ENCODE measurements around the gene SDCBP2. TPM values are rescaled to one million over a fixed set of nuclear protein-coding genes. Genes with fewer than 3 reads are reported as not detected.

The SDCBP2 gene
- total and polyA plus RNA-seq, 2 experiments from 2014 or later = 4.2 to 5.5 TPM

- no peaks in the 10 kb centered on the region for H3K27me3 ChIP-seq (replicated peaks; ENCODE audit: insufficient read depth)
- H3K9me3 ChIP-seq (ENCODE audit: low read depth) = no peaks in the 10 kb centered on the region
- H3K9ac ChIP-seq = peak overlapping the region; percentile 100
- H3K4me1 ChIP-seq (ENCODE audit: insufficient read depth) = peaks cover 57% of the 10 kb centered on the region
- peak overlapping the region; percentile 92 for H3K4me2 ChIP-seq (ENCODE audit: unreplicated experiment)
- H4K20me1 ChIP-seq (ENCODE audit: insufficient read depth) = no peaks in the 10 kb centered on the region
- WGBS, 2 experiments (ENCODE audit: low coverage in 1 of 2, low lambda C conversion rate in 2 of 2, missing lambda C conversion rate in 2 of 2) = 71% methylated on average over 12 of the region's 12 CpGs
- DNase-seq = no peak
- H3K9me2 ChIP-seq (ENCODE audit: insufficient read depth) = no peaks in the 10 kb centered on the region
- peak overlapping the region; percentile 71; the same call in 1 of the 2 replicates for H2AFZ ChIP-seq
- TF ChIP-seq EZH2phosphoT487 (IDR thresholded peaks at IDR 0.05; ENCODE audit: insufficient read depth, low read depth) (no peak), EZH2 (IDR thresholded peaks at IDR 0.05; ENCODE audit: insufficient read depth, poor library complexity, severe bottlenecking) (no peak)
- in situ Hi-C loops (cut with MboI) = no loop called here
- no peaks in the 10 kb centered on the region for H3K36me3 ChIP-seq (ENCODE audit: low read depth)
- peak overlapping the region; percentile 95; the same call in 1 of the 2 replicates for H3K4me3 ChIP-seq
- H3K27ac ChIP-seq = peak overlapping the region; percentile 100
- H3K79me2 ChIP-seq (ENCODE audit: insufficient read depth) = peaks cover 23% of the 10 kb centered on the region
- peaks cover 58% of the 10 kb centered on the region for H3F3A ChIP-seq (ENCODE audit: insufficient read depth)
Measured at GRCh38 chr20:1323830-1324597, 4.9 kb downstream of the SDCBP2 start.

- 32 to 40% methylated on average over 6 of the region's 6 CpGs for whole genome bisulfite sequencing, 2 experiments (ENCODE audit: low coverage in 1 of 2, low lambda C conversion rate in 2 of 2, missing lambda C conversion rate in 2 of 2)
- H3K9me3 ChIP-seq (ENCODE audit: low read depth) = no peaks in the 10 kb centered on the region
- peaks cover 53% of the 10 kb centered on the region for H3K4me1 ChIP-seq (ENCODE audit: insufficient read depth)
- peak overlapping the region; percentile 75 for H3K4me2 ChIP-seq (ENCODE audit: unreplicated experiment)
- H4K20me1 ChIP-seq (ENCODE audit: insufficient read depth) = no peaks in the 10 kb centered on the region
- H2AFZ ChIP-seq = peak overlapping the region; percentile 71
- H3K9me2 ChIP-seq (ENCODE audit: insufficient read depth) = no peaks in the 10 kb centered on the region
- peaks cover 15% of the 10 kb centered on the region for H3K79me2 ChIP-seq (ENCODE audit: insufficient read depth)
- H3K27ac ChIP-seq = peak overlapping the region; percentile 100
- DNase-seq = peak; percentile 74
- in situ Hi-C loops (cut with MboI) = no loop called here
- TF ChIP-seq EZH2phosphoT487 (IDR thresholded peaks at IDR 0.05; ENCODE audit: insufficient read depth, low read depth) = no peak
- no peak for TF ChIP-seq EZH2 (IDR thresholded peaks at IDR 0.05; ENCODE audit: insufficient read depth, poor library complexity, severe bottlenecking)
- peaks cover 52% of the 10 kb centered on the region for H3F3A ChIP-seq (ENCODE audit: insufficient read depth)
- peak overlapping the region; percentile 100 for H3K9ac ChIP-seq
- H3K27me3 ChIP-seq (replicated peaks; ENCODE audit: insufficient read depth) = no peaks in the 10 kb centered on the region
- peak overlapping the region; percentile 44 for H3K4me3 ChIP-seq
- no peaks in the 10 kb centered on the region for H3K36me3 ChIP-seq (ENCODE audit: low read depth)
Measured at GRCh38 chr20:1323256-1323655, 5.7 kb downstream of the SDCBP2 start.

- Histone ChIP-seq H3K27ac (peak overlapping the region; percentile 100), H3K79me2 (ENCODE audit: insufficient read depth) (peaks cover 10% of the 10 kb centered on the region), H3K9me2 (ENCODE audit: insufficient read depth) (no peaks in the 10 kb centered on the region), H3K36me3 (ENCODE audit: low read depth) (no peaks in the 10 kb centered on the region), H3K4me2 (ENCODE audit: unreplicated experiment) (peak overlapping the region; percentile 75), H3K9ac (peak overlapping the region; percentile 100), H2AFZ (peak overlapping the region; percentile 71), H3K4me3 (peak overlapping the region; percentile 44), H3K9me3 (ENCODE audit: low read depth) (no peaks in the 10 kb centered on the region), H4K20me1 (ENCODE audit: insufficient read depth) (no peaks in the 10 kb centered on the region), H3K27me3 (replicated peaks; ENCODE audit: insufficient read depth) (no peaks in the 10 kb centered on the region), H3K4me1 (ENCODE audit: insufficient read depth) (peaks cover 47% of the 10 kb centered on the region), H3F3A (ENCODE audit: insufficient read depth) (peaks cover 46% of the 10 kb centered on the region)
- in situ Hi-C loops (cut with MboI) = no loop called here
- TF ChIP-seq EZH2phosphoT487 (IDR thresholded peaks at IDR 0.05; ENCODE audit: insufficient read depth, low read depth) (no peak), EZH2 (IDR thresholded peaks at IDR 0.05; ENCODE audit: insufficient read depth, poor library complexity, severe bottlenecking) (no peak)
- whole genome bisulfite sequencing, 2 experiments (ENCODE audit: low coverage in 1 of 2, low lambda C conversion rate in 2 of 2, missing lambda C conversion rate in 2 of 2) = 44 to 46% methylated on average over 11 of the region's 11 CpGs
- peak; percentile 98 for DNase-seq
Measured at GRCh38 chr20:1322511-1323245, 6.3 kb downstream of the SDCBP2 start.

GRCh38 chr20:1321654-1321939 is 7.3 kb downstream of the SDCBP2 start:
- Histone ChIP-seq H3K36me3 (ENCODE audit: low read depth) (no peaks in the 10 kb centered on the region), H3F3A (ENCODE audit: insufficient read depth) (peaks cover 36% of the 10 kb centered on the region), H2AFZ (no peak overlapping the region), H4K20me1 (ENCODE audit: insufficient read depth) (no peaks in the 10 kb centered on the region), H3K9me2 (ENCODE audit: insufficient read depth) (no peaks in the 10 kb centered on the region), H3K27me3 (replicated peaks; ENCODE audit: insufficient read depth) (no peaks in the 10 kb centered on the region), H3K4me1 (ENCODE audit: insufficient read depth) (peaks cover 36% of the 10 kb centered on the region), H3K4me3 (no peak overlapping the region), H3K9ac (no peak overlapping the region), H3K27ac (no peak overlapping the region), H3K4me2 (ENCODE audit: unreplicated experiment) (no peak overlapping the region), H3K79me2 (ENCODE audit: insufficient read depth) (peaks cover 4% of the 10 kb centered on the region; the same call in 1 of the 2 replicates), H3K9me3 (ENCODE audit: low read depth) (no peaks in the 10 kb centered on the region)
- no peak for TF ChIP-seq EZH2 (IDR thresholded peaks at IDR 0.05; ENCODE audit: insufficient read depth, poor library complexity, severe bottlenecking)
- WGBS, 2 experiments (ENCODE audit: low coverage in 1 of 2, low lambda C conversion rate in 2 of 2, missing lambda C conversion rate in 2 of 2) = 61 to 66% methylated on average over 4 of the region's 4 CpGs
- in situ Hi-C loops (cut with MboI) = no loop called here
- DNase-seq = no peak

All from GM23248 (cell line).